GM12872 (cell line): ENCODE results near the gene EDC4.

Source experiments
- TF ChIP-seq, protein P1 (sequence below): IDR thresholded peaks from 3 replicates; pipeline ENCODE4 v1.5.1; 2011; ENCODE audit warnings: low read depth, mild to moderate bottlenecking, low read length, moderate library complexity; ENCODE audit not compliant: insufficient read depth

The EDC4 gene

GRCh38 chr16:67864594-67864993 is 8.3 kb upstream of the EDC4 start:
- TF ChIP-seq, protein P1, sequence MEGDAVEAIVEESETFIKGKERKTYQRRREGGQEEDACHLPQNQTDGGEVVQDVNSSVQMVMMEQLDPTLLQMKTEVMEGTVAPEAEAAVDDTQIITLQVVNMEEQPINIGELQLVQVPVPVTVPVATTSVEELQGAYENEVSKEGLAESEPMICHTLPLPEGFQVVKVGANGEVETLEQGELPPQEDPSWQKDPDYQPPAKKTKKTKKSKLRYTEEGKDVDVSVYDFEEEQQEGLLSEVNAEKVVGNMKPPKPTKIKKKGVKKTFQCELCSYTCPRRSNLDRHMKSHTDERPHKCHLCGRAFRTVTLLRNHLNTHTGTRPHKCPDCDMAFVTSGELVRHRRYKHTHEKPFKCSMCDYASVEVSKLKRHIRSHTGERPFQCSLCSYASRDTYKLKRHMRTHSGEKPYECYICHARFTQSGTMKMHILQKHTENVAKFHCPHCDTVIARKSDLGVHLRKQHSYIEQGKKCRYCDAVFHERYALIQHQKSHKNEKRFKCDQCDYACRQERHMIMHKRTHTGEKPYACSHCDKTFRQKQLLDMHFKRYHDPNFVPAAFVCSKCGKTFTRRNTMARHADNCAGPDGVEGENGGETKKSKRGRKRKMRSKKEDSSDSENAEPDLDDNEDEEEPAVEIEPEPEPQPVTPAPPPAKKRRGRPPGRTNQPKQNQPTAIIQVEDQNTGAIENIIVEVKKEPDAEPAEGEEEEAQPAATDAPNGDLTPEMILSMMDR, result no peak

DNA sequence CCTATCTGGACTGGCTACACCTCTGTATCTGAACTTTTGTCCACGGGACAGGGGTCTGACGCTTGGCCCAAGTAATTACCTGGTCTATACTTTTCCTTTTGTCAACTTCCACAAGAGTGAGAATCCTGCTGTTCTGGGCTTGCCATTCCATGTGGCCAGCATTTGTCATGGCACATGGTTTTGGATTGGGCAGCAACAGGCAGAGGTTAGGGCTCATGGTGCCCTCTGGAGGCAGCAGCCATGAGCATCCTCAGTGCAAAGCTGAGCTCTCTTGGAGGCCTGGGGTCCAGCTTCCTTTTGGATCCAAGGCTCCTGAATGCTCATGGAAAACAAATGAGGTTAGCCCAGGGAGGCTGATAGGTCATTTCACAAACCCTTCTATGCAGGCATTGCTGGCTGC is 7.5 kb upstream of the EDC4 start:
- TF ChIP-seq, protein P1, result peak; percentile 60

- TF ChIP-seq, protein P1, result no peak
Measured at GRCh38 chr16:67868290-67868689, 4.6 kb upstream of the EDC4 start.

- TF ChIP-seq, protein P1, result no peak
Measured at GRCh38 chr16:67869653-67870052, 3.2 kb upstream of the EDC4 start.

DNA sequence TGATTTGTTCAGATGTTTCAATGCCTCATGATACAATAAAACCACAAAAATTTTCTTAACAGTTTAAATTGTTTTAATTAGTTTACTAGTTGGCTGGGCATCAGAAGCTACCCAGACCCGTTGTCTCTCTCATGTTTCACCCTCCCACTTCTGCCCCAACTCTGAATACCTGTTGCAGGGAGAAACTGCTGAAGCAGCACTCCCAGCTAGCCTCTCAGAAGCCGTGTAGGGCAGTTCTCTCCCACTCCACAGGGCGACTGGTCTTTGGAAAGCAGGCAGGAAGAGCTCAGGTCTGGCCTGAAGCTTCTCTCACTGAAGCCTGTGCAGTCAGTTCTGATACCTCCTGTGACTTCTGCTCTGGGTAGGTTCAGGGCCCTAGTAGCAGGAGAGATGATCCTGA is 1.6 kb upstream of the EDC4 start:
- TF ChIP-seq, protein P1, result no peak

DNA sequence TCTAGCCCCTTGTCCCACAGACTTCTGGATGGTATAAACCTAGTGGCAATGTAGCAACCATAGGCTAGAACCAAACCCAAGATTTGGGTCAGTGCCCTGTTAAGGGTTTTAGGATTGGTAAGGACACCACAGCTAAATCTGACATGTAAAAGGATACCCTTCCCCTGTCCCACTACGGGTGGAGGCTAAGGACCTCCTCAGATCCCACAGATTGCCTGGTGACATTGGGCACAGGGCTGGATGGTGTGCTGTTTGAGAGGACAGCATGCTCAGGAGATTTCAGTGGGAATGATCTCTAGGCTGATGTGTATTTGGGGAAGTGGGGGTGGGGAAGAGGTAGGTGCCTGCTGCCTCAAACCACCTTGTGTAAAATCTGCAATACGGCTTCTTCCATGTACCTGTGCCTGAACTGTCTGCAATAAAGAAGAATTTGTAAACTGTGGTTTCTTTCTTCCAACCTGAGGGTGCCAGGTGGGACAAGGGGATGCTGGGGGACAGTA is 671 bp upstream of the EDC4 start:
- TF ChIP-seq, protein P1, result no peak

DNA sequence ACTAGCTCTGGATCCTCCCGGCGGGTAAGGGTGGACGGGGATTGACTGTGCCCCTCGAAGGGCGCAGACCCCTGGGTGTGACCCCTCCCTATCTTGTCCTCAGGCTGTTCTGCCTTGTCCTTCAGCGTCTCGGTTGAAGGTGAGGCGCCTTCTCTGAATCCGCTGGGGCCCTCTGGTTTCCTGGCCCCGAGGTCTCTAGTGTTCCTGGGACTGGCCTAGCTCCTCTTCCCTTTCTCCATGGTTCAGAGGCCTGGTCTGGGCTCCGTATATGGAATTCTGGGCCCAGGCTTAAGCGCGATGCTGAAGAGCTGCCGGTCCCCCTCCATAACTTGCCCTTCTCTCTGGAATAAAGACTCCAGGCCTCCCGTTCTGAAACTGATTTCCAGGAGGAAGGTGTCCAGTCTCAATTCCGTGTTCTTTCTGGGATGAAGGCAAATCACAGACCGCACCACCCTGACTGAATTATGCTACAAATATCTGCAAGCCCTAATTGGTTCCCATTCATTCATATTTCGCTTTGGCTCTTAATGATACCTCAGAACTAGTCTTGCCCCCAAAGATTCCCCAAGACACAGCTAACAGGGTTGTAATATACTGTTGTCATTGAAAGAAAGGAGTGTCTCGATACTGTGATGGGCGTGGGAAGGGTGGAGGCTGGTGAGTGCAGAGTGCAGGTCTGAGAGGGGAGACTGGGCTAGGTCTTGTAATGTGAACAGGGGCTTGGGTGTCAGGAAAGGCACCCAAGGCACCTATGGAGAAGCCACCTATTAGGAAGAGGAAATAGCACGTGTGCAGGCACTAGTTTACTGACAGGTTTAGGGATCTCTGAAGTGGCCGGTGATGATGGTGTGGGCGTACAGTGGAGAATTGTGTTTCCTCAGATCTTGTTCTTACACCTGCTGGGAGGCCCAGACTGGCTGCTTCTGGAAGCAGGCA is 851 bp downstream of the EDC4 start:
- TF ChIP-seq, protein P1, result no peak
